Caki2 (cell line): ENCODE results near the gene LIPM. TPM values are rescaled to one million over a fixed set of nuclear protein-coding genes. Genes with fewer than 3 reads are reported as not detected.

Experiments used
- DNase-seq: peaks from one replicate; pipeline ENCODE4 v3.0.0-alpha.2; 2015; ENCODE audit warnings: low read depth
- in situ Hi-C: cut with HindIII; loops from 2 replicates; pipeline ENCODE4 v1.10.0; 2016; ENCODE audit warnings: low sequenced_read_pairs, low pct_unique_long_range_greater_than_20kb, mixed read lengths
- total RNA-seq: library from RNA; depleted of rRNA; stranded (reverse); fragments of >200 nt; shearing (Covaris generic); gene quantifications from 2 replicates; pipeline ENCODE4 v1.2.3, GENCODE V29; 2014; ENCODE audit warnings: low replicate concordance

The LIPM gene
- total RNA-seq, 1 experiment from 2014 or later: not detected

- in situ Hi-C loops: no loop called here
- DNase-seq: peak; percentile 6
Observed at GRCh38 chr10:88793712-88794299, 8.7 kb upstream of the LIPM start.

GRCh38 chr10:88794731-88795130, 7.8 kb upstream of the LIPM start:
- no peak for DNase-seq
- in situ Hi-C loops: no loop called here

- DNase-seq: no peak
- in situ Hi-C loops: no loop called here
Observed at GRCh38 chr10:88800152-88801125, 2.1 kb upstream of the LIPM start.

GRCh38 chr10:88803641-88804040, 1.1 kb downstream of the LIPM start:
- DNase-seq: no peak
- in situ Hi-C loops: no loop called here

GRCh38 chr10:88804083-88804812, 1.7 kb downstream of the LIPM start:
- in situ Hi-C loops: no loop called here
- DNase-seq: no peak

GRCh38 chr10:88805361-88805760, 2.8 kb downstream of the LIPM start:
- in situ Hi-C loops: no loop called here
- DNase-seq: no peak

- in situ Hi-C loops: no loop called here
- no peak for DNase-seq
Observed at GRCh38 chr10:88805924-88806323, 3.4 kb downstream of the LIPM start.

- in situ Hi-C loops: no loop called here
Observed at GRCh38 chr10:88809621-88810020, 7.1 kb downstream of the LIPM start.

GRCh38 chr10:88810196-88810961, 7.8 kb downstream of the LIPM start:
- peak; percentile 58 for DNase-seq
- in situ Hi-C loops: no loop called here

More at GRCh38 chr10:88809621-88810020, 7.1 kb downstream of the LIPM start:
- DNase-seq: no peak

GRCh38 chr10:88813200-88813599, 10.7 kb downstream of the LIPM start:
- in situ Hi-C loops: no loop called here
- no peak for DNase-seq

- no peak for DNase-seq
- in situ Hi-C loops: no loop called here
Observed at GRCh38 chr10:88819290-88819689, 16.8 kb downstream of the LIPM start.

- DNase-seq: no peak
- in situ Hi-C loops: no loop called here
Observed at GRCh38 chr10:88820748-88821401, 18.3 kb downstream of the LIPM start.

- no peak for DNase-seq
- in situ Hi-C loops: no loop called here
Observed at GRCh38 chr10:88826388-88826787, 23.9 kb downstream of the LIPM start.

- in situ Hi-C loops: no loop called here
- no peak for DNase-seq
Observed at GRCh38 chr10:88827671-88828070, 25.1 kb downstream of the LIPM start.

- DNase-seq: no peak
- in situ Hi-C loops: no loop called here
Observed at GRCh38 chr10:88828310-88828709, 25.8 kb downstream of the LIPM start.

- in situ Hi-C loops: no loop called here
Observed at GRCh38 chr10:88830643-88831268, 28.2 kb downstream of the LIPM start.

GRCh38 chr10:88831709-88832108, 29.2 kb downstream of the LIPM start:
- no peak for DNase-seq
- in situ Hi-C loops: no loop called here

More at GRCh38 chr10:88830643-88831268, 28.2 kb downstream of the LIPM start:
- DNase-seq: no peak
